Fibroblast of the aortic adventitia (primary cell): Measurements from ENCODE around the gene MAN2B1. TPM values are rescaled to one million over a fixed set of nuclear protein-coding genes. Genes with fewer than 3 reads are reported as not detected.
A peak's percentile ranks its signal among the peaks of the same experiment; 100 is the strongest.
"Not testable (repeated sequence)": the region's sequence is repeated elsewhere in the genome, so short reads cannot be mapped to it uniquely, and the experiment has no call there.

Experiments
- DNase-seq: peaks from one replicate; pipeline ENCODE4 v3.0.0-alpha.2; 2010; ENCODE audit warnings: low read depth
- H3K4me3 ChIP-seq: 2 replicates; pipeline ENCODE4 v1.5.1; 2011; ENCODE audit warnings: low read depth, mild to moderate bottlenecking, control low read depth, low read length, moderate library complexity
- CTCF ChIP-seq: IDR thresholded peaks from 2 replicates; pipeline ENCODE4 v1.5.1; 2011; ENCODE audit warnings: mild to moderate bottlenecking, low read length, control low read depth, inconsistent platforms; ENCODE audit not compliant: insufficient read depth
- total RNA-seq: library from RNA; depleted of rRNA; stranded (reverse); fragments of >200 nt; gene quantifications from 2 replicates; pipeline ENCODE4 v1.2.3, GENCODE V29; 2012; ENCODE audit warnings: low replicate concordance

Gene MAN2B1
- total RNA-seq, 1 donor: 38.2 TPM

GRCh38 chr19:12689581-12690216 lies 23.2 kb upstream of the MAN2B1 start:
- no peak for TF ChIP-seq CTCF
- DNase-seq: no peak
- no peak overlapping the region for H3K4me3 ChIP-seq

GRCh38 chr19:12689012-12689411 lies 22.5 kb upstream of the MAN2B1 start:
- no peak for DNase-seq
- no peak overlapping the region for H3K4me3 ChIP-seq
- TF ChIP-seq CTCF: no peak

GRCh38 chr19:12687496-12688196 lies 21.1 kb upstream of the MAN2B1 start, which contains the start of gene GNG14:
Gene GNG14 (plus strand): TSS chr19:12687998. CDS start chr19:12688049, 51 bp downstream.
- DNase-seq: no peak
- TF ChIP-seq CTCF: no peak
- no peak within 1 kb of the TSS for H3K4me3 ChIP-seq

- no peak overlapping the region for H3K4me3 ChIP-seq
- DNase-seq: no peak
- TF ChIP-seq CTCF: no peak
Observed at GRCh38 chr19:12685831-12686230, 19.3 kb upstream of the MAN2B1 start.

- peak; percentile 98 for DNase-seq
- peak; percentile 5 for TF ChIP-seq CTCF
- H3K4me3 ChIP-seq: peak within 1 kb of the TSS; percentile 98
Observed at GRCh38 chr19:12681074-12681987, 14.8 kb upstream of the MAN2B1 start, which contains the start of gene DHPS. Gene DHPS (minus strand): TSS chr19:12681880. CDS start chr19:12681766, 114 bp downstream.

- H3K4me3 ChIP-seq: no peak overlapping the region
- no peak for DNase-seq
- TF ChIP-seq CTCF: no peak
Observed at GRCh38 chr19:12680034-12680433, 13.5 kb upstream of the MAN2B1 start.

- not testable (repeated sequence) for DNase-seq, H3K4me3 ChIP-seq
Observed at GRCh38 chr19:12678039-12678438, 11.5 kb upstream of the MAN2B1 start.
